ENCODE results near the gene P2RX3. TPM values are rescaled to one million over a fixed set of nuclear protein-coding genes. Genes with fewer than 3 reads are reported as not detected.

Gene P2RX3
- total and polyA plus RNA-seq, 9 donors = 0.12 to 0.13 TPM; not detected in 7

- WGBS, 3 donors = 72 to 80% (median 74%) methylated on average over 15 of the region's 15 CpGs
- peaks cover 23% of the 10 kb centered on the region for H3K4me1 ChIP-seq (ENCODE audit: insufficient read depth)
Measured at GRCh38 chr11:57306161-57306876, 31.8 kb upstream of the P2RX3 start.

GRCh38 chr11:57306940-57307565, 31.1 kb upstream of the P2RX3 start:
- Histone ChIP-seq H3K4me3 (no peak overlapping the region), H3K4me1 (ENCODE audit: insufficient read depth) (peaks cover 26% of the 10 kb centered on the region), H3K27ac (no peak overlapping the region), H3K9me3 (no peaks in the 10 kb centered on the region), H3K27me3 (no peaks in the 10 kb centered on the region), H3K36me3 (no peaks in the 10 kb centered on the region)
- WGBS, 3 donors = 82 to 88% (median 84%) methylated on average over 9 of the region's 9 CpGs
- intact Hi-C loops (cut with DNase I) = no loop called here
- no peak for DNase-seq
- TF ChIP-seq EP300 (IDR thresholded peaks at IDR 0.05) (no peak), POLR2A (IDR thresholded peaks at IDR 0.05) (no peak), CTCF (IDR thresholded peaks at IDR 0.05) (no peak)

More at GRCh38 chr11:57306161-57306876, 31.8 kb upstream of the P2RX3 start:
- no peak overlapping the region for H3K27ac ChIP-seq
- DNase-seq = no peak
- no peak overlapping the region for H3K4me3 ChIP-seq
- no peak for TF ChIP-seq POLR2A (IDR thresholded peaks at IDR 0.05)
- no peak for TF ChIP-seq EP300 (IDR thresholded peaks at IDR 0.05)
- TF ChIP-seq CTCF (IDR thresholded peaks at IDR 0.05) = no peak
- no peaks in the 10 kb centered on the region for H3K27me3 ChIP-seq
- intact Hi-C loops (cut with DNase I) = no loop called here
- no peaks in the 10 kb centered on the region for H3K9me3 ChIP-seq
- no peaks in the 10 kb centered on the region for H3K36me3 ChIP-seq

GRCh38 chr11:57307666-57308270, 30.4 kb upstream of the P2RX3 start:
- no peak for TF ChIP-seq CTCF (IDR thresholded peaks at IDR 0.05)
- no peak for DNase-seq
- Histone ChIP-seq H3K27ac (no peak overlapping the region), H3K27me3 (no peaks in the 10 kb centered on the region), H3K4me1 (ENCODE audit: insufficient read depth) (peaks cover 31% of the 10 kb centered on the region), H3K9me3 (no peaks in the 10 kb centered on the region), H3K4me3 (no peak overlapping the region), H3K36me3 (no peaks in the 10 kb centered on the region)
- WGBS, 3 donors = 60 to 78% (median 75%) methylated on average over 7 of the region's 7 CpGs
- intact Hi-C loops (cut with DNase I) = no loop called here

- Histone ChIP-seq H3K27ac (no peak overlapping the region), H3K9me3 (no peaks in the 10 kb centered on the region), H3K4me1 (ENCODE audit: insufficient read depth) (peaks cover 31% of the 10 kb centered on the region), H3K27me3 (no peaks in the 10 kb centered on the region), H3K36me3 (no peaks in the 10 kb centered on the region), H3K4me3 (no peak overlapping the region)
- DNase-seq = no peak
- TF ChIP-seq POLR2A (IDR thresholded peaks at IDR 0.05) (no peak), EP300 (IDR thresholded peaks at IDR 0.05) (no peak), CTCF (IDR thresholded peaks at IDR 0.05) (no peak)
- intact Hi-C loops (cut with DNase I) = no loop called here
- 85 to 88% (median 86%) methylated on average over 10 of the region's 10 CpGs for WGBS, 3 donors
Measured at GRCh38 chr11:57308426-57309060, 29.6 kb upstream of the P2RX3 start.

Data from ovary (tissue), 9 donors.